HL-60 (cell line): ENCODE results near the gene ZNF829.

Experiments used
- DNase-seq, 2 experiments: peaks; one replicate each; pipeline ENCODE4 v3.0.0-alpha.2; 2010 to 2020; ENCODE audit warnings: low read depth in 1 of 2, low spot score in 1 of 2
- H3K27ac ChIP-seq: fragments of 250-450 bp; sonication (Bioruptor Pico); replicated peaks from 2 replicates; pipeline ENCODE4 v1.5.1; 2020; ENCODE audit warnings: mild to moderate bottlenecking, moderate library complexity
- H3K27me3 ChIP-seq: fragments of 250-450 bp; sonication (Bioruptor Pico); 2 replicates; pipeline ENCODE4 v1.5.1; 2021; ENCODE audit warnings: mild to moderate bottlenecking, moderate library complexity; ENCODE audit not compliant: insufficient read depth, poor library complexity, severe bottlenecking
- H3K4me3 ChIP-seq: replicated peaks from 2 replicates; pipeline ENCODE4 v1.5.1; 2011; ENCODE audit warnings: mild to moderate bottlenecking, control low read depth, low read length; ENCODE audit not compliant: insufficient read depth
- CTCF ChIP-seq: IDR thresholded peaks from one replicate; pipeline ENCODE4 v1.5.1; 2011; ENCODE audit warnings: low read length, control low read depth, inconsistent platforms; ENCODE audit not compliant: insufficient read depth
- GABPA ChIP-seq: IDR thresholded peaks from 2 replicates; pipeline ENCODE4 v1.6.1; 2012; ENCODE audit warnings: low read depth
- POLR2AphosphoS5 ChIP-seq: IDR thresholded peaks from 2 replicates; pipeline ENCODE4 v1.6.1; 2012; ENCODE audit warnings: low read depth
- REST ChIP-seq: IDR thresholded peaks from 2 replicates; pipeline ENCODE4 v1.6.1; 2012; ENCODE audit warnings: low read depth; ENCODE audit not compliant: insufficient replicate concordance
- SPI1 ChIP-seq: IDR thresholded peaks from 2 replicates; pipeline ENCODE4 v1.6.1; 2012; ENCODE audit warnings: low read depth, mild to moderate bottlenecking, borderline replicate concordance

Gene ZNF829

GRCh38 chr19:36950335-36951119 lies 34.4 kb upstream of the ZNF829 start:
- no peak for DNase-seq
- H3K27me3 ChIP-seq: no peaks in the 10 kb centered on the region
- no peak overlapping the region for H3K4me3 ChIP-seq
- TF ChIP-seq REST (no peak), CTCF (no peak), POLR2AphosphoS5 (no peak), GABPA (no peak), SPI1 (no peak)
- no peak overlapping the region for H3K27ac ChIP-seq

- Histone ChIP-seq H3K4me3 (no peak overlapping the region), H3K27me3 (no peaks in the 10 kb centered on the region), H3K27ac (no peak overlapping the region)
- TF ChIP-seq GABPA: no peak
- peak; percentile 39; the same call in 1 of the 2 replicates for TF ChIP-seq SPI1
- no peak for TF ChIP-seq REST
- TF ChIP-seq POLR2AphosphoS5: no peak
- peak in 1 of 2 experiments; percentile 10 for DNase-seq
Observed at GRCh38 chr19:36939153-36939552, 23.1 kb upstream of the ZNF829 start.

- H3K4me3 ChIP-seq: no peak overlapping the region
- TF ChIP-seq REST (no peak), SPI1 (peak; percentile 50)
- H3K27ac ChIP-seq: no peak overlapping the region
- no peaks in the 10 kb centered on the region for H3K27me3 ChIP-seq
- no peak for DNase-seq
Observed at GRCh38 chr19:36931684-36932083, 15.6 kb upstream of the ZNF829 start.

- H3K4me3 ChIP-seq: no peak overlapping the region
- DNase-seq: no peak
- H3K27me3 ChIP-seq: no peaks in the 10 kb centered on the region
- TF ChIP-seq POLR2AphosphoS5: no peak
- no peak for TF ChIP-seq SPI1
- TF ChIP-seq GABPA: no peak
- TF ChIP-seq REST: no peak
- TF ChIP-seq CTCF: no peak
- no peak overlapping the region for H3K27ac ChIP-seq
Observed at GRCh38 chr19:36918090-36918489, 2.0 kb upstream of the ZNF829 start.
